SU-DHL-6 (cell line): Measurements from ENCODE around the gene SEBOX.

Source experiments
- EZH2phosphoT487 ChIP-seq: fragments of 200-600 bp; sonication (generic), shearing (Covaris generic); conservative IDR thresholded peaks from 2 replicates; pipeline ENCODE4 v1.6.1; 2018; ENCODE audit warnings: mild to moderate bottlenecking, antibody characterized with exemption, low read length, moderate library complexity, mixed read lengths
- TF ChIP-seq, protein P1 (sequence below): fragments of 200-600 bp; sonication (generic); IDR thresholded peaks from one replicate; pipeline ENCODE4 v1.5.1; 2017; ENCODE audit warnings: antibody characterized with exemption, mild to moderate bottlenecking, low read length, moderate library complexity; ENCODE audit not compliant: insufficient read depth, poor library complexity, severe bottlenecking

DNA sequence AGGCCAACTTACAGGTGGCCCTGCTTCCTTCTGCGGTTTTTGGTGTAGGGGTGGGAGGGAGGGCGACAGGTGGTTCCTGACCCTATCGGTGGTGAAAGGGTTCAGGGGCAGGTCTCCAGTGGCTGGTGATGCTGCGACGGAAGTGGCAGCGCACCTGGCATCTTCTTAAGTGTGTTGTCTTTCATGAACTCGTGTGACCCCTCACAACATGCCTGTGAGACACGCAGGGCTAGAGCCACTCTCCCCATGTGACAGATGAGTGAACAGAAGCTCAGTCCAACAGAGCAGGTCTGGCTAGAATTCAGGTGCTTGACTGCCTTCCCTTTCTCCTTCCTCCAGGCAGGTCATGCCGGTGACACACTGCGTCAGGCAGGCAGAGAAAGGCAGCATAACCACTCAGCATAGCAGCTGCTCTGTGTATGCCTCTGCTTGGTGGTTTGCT lies 21.5 kb downstream of the SEBOX start:
- TF ChIP-seq, protein P1, sequence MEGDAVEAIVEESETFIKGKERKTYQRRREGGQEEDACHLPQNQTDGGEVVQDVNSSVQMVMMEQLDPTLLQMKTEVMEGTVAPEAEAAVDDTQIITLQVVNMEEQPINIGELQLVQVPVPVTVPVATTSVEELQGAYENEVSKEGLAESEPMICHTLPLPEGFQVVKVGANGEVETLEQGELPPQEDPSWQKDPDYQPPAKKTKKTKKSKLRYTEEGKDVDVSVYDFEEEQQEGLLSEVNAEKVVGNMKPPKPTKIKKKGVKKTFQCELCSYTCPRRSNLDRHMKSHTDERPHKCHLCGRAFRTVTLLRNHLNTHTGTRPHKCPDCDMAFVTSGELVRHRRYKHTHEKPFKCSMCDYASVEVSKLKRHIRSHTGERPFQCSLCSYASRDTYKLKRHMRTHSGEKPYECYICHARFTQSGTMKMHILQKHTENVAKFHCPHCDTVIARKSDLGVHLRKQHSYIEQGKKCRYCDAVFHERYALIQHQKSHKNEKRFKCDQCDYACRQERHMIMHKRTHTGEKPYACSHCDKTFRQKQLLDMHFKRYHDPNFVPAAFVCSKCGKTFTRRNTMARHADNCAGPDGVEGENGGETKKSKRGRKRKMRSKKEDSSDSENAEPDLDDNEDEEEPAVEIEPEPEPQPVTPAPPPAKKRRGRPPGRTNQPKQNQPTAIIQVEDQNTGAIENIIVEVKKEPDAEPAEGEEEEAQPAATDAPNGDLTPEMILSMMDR, result no peak
- no peak for TF ChIP-seq EZH2phosphoT487
